GM19238 (cell line): ENCODE data around the gene DNHD1.

Source experiments
- DNase-seq: peaks from one replicate; pipeline ENCODE4 v3.0.0; 2011; ENCODE audit warnings: low spot score; ENCODE audit not compliant: insufficient read length

DNHD1 gene

DNA sequence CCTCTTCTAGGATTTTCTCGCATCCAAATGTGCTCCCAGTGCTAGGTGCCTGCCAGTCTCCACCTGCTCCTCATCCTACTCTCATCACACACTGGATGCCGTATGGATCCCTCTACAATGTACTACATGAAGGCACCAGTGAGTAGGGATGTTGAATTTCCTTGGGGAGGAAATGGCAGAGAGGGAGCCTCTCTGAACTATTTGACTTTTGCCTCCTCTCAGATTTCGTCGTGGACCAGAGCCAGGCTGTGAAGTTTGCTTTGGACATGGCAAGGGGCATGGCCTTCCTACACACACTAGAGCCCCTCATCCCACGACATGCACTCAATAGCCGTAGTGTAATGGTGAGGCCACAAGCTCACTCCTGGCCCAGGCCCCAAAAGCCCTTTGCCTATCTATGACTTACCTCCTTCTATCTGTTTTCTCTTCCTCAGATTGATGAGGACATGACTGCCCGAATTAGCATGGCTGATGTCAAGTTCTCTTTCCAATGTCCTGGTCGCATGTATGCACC is 112.5 kb downstream of the DNHD1 start:
- DNase-seq, result no peak

- no peak for DNase-seq
Measured at GRCh38 chr11:6610591-6610990, 113.5 kb downstream of the DNHD1 start.

- DNase-seq, result no peak
Measured at GRCh38 chr11:6611092-6611962, 114.2 kb downstream of the DNHD1 start.

DNA sequence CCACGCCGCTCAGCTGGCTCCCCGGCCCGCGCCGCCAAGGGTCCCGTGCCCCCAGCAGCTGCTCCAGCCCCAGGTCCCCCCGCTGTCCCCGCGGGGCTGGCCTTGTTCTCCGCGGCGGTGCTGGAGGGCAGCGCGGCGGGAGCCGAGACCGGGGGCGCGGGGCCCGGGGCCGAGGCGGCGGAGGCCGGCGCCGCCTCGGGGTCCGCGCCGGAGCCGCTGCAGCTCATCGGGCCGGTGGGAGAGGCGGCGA is 114.8 kb downstream of the DNHD1 start:
- DNase-seq, result no peak

GRCh38 chr11:6612213-6613041 is 115.3 kb downstream of the DNHD1 start, which contains the start of gene TAF10:
TAF10 (minus strand) TSS chr11:6612216; CDS start chr11:6612189, 27 bp downstream.
- peak; percentile 90 for DNase-seq

GRCh38 chr11:6613496-6613895 is 116.4 kb downstream of the DNHD1 start:
- no peak for DNase-seq

DNA sequence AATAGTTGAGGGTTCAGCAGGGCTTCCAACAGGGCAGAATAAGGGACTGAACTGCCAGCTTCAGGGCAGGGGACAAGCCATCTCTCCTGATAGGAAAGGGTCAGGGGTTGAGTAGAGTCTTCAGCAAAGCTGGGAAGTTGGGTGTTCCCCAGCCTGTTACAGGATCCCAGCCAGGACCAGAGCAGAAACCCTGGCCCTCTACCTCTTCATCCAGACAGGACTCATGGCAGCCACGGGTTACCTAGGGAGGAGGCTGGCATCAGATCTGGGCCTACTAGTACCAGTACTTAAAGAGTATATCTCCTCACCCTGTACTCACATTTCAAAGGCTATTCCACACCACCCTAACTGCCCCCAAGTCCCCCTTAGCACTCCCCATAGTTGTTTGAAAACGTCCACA is 117.4 kb downstream of the DNHD1 start:
- no peak for DNase-seq

DNA sequence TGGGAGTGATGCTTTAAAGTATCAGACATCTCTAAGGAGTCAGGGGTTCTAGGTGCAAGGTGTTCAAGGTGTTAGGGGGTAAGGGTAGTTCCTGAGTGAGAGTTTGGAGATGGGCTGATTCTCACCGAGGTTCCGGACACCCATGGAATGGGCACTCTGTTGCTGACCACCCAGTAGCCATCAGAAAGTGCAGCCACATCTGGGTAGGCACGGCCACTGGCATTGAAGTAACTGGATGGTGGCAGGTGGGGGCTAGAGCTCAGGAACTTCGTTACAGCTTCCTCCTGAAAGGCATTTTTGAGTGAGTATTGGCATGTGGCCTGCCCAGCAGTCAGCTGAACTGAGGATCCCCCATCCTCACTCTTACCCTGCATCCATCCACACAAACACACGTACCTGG is 118.0 kb downstream of the DNHD1 start:
- DNase-seq, result no peak

DNA sequence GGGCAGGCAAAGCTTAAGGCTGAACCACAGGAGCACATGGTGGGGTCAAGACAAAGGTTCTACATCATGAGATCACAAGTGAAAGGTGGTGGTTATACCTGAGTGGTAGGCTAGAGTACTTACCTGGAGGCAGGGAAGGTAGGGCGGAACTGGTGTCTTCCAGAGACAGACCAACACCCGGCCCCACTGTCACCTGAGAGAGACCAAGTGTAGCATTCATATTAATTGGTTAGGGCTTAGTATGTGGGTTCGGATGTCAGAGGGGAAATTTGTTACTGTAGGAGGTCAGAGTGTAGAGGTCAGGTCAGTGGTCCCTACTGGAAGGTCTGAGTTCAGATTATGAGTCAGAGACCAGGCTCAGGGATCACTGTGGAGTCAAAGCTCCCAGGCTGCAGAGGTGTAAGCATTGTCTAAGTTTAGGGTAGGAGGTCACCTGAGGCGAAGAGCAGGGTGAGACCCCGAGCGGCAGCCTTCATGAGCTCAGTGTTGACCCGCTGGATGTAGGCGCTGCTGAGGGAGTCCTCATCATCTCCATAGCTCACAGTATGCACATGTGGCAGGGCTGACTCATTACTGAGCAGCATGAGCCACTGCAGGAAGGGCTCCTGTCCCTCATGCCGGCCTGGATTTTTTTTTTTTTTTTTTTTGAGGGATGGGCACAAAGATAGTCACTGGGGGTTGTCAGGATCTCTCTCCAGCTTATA is 119.0 kb downstream of the DNHD1 start:
- DNase-seq, result no peak

DNA sequence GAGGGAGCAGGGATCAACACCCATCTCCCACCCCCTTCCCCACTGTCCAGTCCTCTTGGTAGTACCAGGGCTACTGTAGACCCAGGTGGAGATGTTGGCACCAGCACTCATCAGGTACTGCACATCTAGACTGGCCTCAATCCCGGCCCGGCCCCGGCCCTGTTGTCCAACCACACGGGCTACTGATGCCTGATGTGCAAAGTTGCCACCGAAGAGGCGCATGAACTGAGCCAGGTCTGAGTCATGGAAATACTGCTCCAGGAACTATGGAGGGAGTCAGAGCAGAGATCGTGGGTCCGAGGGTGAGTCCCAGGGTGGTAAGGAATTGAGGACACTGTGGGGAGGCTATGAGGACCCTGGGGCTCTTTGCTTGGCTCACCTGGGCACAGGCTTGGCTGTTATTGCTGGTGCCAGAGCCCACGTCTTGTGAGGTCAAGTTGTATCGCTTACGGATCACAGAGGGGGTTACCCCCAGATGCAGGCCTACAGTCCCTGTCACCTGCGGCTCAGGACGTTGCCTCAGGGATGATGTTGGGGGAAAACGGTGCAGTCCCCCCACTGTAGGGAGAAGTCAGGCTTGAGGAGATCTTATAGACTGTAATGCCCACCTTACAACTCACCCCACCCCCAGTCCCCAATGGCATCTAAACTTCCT is 119.6 kb downstream of the DNHD1 start:
- DNase-seq, result no peak

DNA sequence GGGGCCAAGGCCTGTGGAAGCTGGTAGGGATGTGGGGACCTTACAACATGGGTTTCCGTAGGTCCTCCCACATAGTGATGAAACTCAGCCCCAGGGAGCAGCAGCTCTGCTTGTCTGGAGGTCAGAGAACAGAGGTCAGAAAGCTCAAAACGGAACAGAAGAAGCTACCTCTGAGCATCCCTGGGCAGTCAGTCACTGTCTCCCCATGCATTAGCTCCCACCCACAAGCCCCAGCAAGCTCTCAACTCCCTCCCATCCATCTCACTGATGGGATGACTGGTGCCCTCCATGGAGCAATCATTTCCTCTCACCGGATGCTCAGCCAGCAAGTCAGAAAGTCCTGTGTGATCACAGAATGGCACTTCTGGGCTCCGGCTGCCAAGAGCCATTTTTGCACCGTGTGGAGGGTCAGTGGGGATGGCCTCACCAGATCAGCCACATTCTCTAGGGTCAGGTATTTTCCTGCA is 120.3 kb downstream of the DNHD1 start:
- no peak for DNase-seq

- DNase-seq, result no peak
Measured at GRCh38 chr11:6618117-6619003, 121.3 kb downstream of the DNHD1 start.

GRCh38 chr11:6619004-6619745 is 122.1 kb downstream of the DNHD1 start, which contains the start of gene TPP1:
TPP1 (minus strand) TSS chr11:6619422; CDS start chr11:6619400, 22 bp downstream.
- peak; percentile 98 for DNase-seq

DNA sequence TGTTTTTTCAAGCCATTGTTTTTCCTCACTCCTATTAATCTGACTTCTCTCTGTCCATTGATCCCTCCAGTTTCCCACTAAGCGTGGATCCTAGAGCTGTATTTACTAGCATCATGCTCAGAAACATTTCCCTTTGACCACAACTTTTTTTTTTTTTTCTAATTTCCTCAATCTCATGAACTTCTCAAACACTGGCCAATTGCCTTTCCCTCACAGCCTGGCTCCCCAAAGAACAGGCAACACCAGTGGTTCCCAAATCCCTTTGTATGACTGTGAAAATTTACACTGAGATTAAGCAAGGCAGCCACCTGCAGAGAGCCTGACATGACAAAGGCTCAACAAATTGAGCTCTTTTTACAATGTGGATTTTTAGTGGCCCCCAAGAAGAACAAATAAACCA is 123.6 kb downstream of the DNHD1 start:
- DNase-seq, result no peak
